GM23248 (cell line): ENCODE measurements around the gene TRPC6.

ENCODE experiments used
- EZH2 ChIP-seq: fragments of 200-600 bp; sonication (generic); IDR thresholded peaks from 2 replicates; pipeline ENCODE4 v1.6.1; 2018; ENCODE audit warnings: antibody characterized with exemption, mild to moderate bottlenecking; ENCODE audit not compliant: insufficient read depth, poor library complexity, severe bottlenecking
- EZH2phosphoT487 ChIP-seq: fragments of 200-600 bp; sonication (generic); IDR thresholded peaks from 2 replicates; pipeline ENCODE4 v1.6.1; 2018; ENCODE audit warnings: antibody characterized with exemption, moderate library complexity, mild to moderate bottlenecking, low read depth; ENCODE audit not compliant: insufficient read depth

- no peak for TF ChIP-seq EZH2phosphoT487
- no peak for TF ChIP-seq EZH2
Observed at GRCh38 chr11:101509922-101510321, 73.9 kb downstream of the TRPC6 start.
